GM18508 (cell line): Measurements from ENCODE around the gene CD52.

ENCODE experiments used
- ATAC-seq: cut with Tn5 transposase; IDR thresholded peaks from one replicate; pipeline ENCODE4 v1.9.1; 2021; ENCODE audit warnings: moderate number of reproducible peaks; ENCODE audit not compliant: insufficient read depth, unreplicated experiment

CD52 gene

GRCh38 chr1:26317612-26318337 is at the start of gene CD52:
CD52 (plus strand) TSS chr1:26317958; CDS start chr1:26318018, 60 bp downstream.
- no peak for ATAC-seq

DNA sequence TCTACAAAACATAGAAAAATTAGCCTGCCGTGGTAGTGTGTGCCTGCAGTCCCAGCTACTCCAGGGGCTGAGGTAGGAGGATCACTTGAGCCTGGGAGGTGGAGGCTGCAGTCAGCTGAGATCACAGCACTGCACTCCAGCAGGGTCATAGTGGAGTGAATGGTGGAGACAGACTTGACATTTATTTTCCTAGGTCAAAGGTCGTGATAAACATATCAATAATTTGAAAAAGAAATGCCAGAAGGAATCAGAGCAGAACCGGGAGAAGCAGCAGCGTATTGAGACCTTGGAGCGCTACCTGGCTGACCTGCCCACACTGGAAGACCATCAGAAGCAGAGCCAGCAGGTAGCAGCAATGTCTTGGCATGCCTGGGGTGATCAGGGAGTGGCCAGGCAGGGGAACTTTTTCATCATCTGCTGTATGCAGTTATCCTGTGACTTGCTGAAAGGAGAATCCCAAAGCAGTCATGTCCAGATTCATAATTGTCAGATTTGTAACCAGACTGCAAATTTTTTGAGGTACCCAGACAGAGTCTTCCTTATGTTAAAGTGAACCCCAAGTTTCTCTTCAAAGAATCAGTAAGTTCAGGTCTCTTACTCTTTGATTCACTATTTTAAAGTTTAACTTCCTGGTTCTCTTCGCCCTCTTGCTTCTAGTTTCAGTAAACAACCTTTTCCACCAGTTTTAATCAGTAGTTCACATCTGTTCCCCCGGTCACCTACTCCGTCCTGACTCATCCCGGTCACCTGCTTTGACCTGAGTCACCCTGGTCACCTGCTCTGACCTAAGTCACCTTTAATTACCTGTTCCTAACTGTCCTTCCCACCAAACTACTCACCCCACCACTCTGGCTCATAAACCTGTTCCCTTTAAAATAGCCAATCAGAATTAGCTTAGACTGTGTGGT is 49.2 kb upstream of the CD52 start:
- no peak for ATAC-seq

GRCh38 chr1:26269198-26269550 is 48.6 kb upstream of the CD52 start:
- ATAC-seq: no peak

- no peak for ATAC-seq
Observed at GRCh38 chr1:26274801-26275425, 42.8 kb upstream of the CD52 start.

DNA sequence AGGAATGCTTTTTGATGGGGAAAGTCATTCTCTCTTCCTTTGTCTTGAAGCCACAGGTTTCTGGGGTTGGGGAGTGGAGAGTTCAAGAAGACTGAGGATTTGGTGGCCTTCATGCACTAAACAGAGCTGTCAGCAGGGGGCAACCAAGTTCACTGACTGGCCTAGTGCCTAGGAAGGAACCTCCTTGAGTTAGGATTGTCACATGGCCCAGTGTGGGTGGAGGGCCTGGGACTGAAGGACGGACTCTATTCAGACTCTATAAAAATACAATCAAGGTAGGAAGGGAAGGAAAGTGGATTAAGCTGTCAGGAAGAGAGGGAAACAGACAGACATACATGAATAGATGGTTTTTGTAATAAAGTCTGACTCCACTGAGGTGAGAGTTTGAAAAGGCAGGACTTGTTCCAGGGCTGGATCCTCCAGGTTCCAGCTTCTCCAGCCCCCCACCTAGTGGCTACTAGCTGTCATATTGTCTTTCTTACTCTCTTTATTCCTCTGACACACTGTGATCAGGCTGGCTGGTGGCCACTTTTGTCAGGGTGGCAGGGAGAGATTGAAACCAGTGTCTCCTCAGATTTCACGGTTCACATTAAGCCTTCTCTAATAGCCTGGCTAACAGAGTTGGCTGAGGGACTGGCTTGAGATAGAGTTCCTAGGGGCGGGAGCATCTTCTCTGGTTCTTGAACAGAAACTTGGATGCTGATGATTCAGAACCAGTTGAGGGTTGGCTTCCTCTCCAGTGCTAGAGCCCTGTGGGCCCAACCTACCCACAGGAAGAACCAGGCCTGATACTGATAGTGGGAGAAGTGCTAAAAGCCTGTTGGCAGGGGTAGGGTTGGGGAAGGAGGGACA is 42.0 kb upstream of the CD52 start:
- no peak for ATAC-seq

GRCh38 chr1:26276432-26276838 is 41.3 kb upstream of the CD52 start:
- ATAC-seq: no peak

DNA sequence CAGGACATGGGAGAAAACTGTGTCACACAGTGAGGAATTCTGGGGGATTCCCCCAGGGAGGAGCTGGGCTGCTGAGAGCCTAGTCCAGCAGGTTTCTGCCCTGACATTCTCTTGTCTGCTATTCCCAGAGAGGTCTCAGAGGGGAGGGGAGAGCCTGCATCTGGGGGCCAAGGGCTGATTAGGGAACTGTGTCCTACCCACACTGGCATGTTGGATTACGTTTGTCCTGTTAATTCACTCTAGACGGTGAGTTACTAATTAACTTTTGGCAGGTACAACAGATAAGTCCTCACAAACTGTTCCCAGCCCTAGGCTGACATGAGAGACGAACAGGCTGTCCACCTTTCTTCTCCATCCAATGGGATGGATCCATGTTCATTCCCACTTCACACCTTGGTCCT is 40.5 kb upstream of the CD52 start:
- no peak for ATAC-seq

- no peak for ATAC-seq
Observed at GRCh38 chr1:26277719-26278118, 40.0 kb upstream of the CD52 start.

DNA sequence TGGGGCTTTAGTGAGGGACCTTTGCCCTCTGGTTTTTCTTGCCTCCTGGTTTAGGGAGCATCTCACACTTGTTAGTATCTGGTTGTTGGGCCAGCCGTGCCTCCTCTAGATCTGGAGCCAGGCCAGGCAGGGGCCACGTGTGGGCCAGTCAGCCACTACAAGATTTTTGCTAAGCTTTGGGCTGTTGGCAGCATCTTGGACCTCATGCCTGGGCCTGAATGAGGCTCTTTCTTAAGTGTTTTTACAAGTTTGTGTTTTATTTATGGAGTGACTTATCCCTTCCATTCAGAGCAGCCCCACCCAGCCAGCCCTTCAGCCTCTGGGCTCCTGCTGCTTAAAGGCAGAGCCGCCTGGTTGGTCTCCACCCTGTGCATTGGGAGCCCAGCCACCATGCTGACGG is 39.5 kb upstream of the CD52 start:
- no peak for ATAC-seq

DNA sequence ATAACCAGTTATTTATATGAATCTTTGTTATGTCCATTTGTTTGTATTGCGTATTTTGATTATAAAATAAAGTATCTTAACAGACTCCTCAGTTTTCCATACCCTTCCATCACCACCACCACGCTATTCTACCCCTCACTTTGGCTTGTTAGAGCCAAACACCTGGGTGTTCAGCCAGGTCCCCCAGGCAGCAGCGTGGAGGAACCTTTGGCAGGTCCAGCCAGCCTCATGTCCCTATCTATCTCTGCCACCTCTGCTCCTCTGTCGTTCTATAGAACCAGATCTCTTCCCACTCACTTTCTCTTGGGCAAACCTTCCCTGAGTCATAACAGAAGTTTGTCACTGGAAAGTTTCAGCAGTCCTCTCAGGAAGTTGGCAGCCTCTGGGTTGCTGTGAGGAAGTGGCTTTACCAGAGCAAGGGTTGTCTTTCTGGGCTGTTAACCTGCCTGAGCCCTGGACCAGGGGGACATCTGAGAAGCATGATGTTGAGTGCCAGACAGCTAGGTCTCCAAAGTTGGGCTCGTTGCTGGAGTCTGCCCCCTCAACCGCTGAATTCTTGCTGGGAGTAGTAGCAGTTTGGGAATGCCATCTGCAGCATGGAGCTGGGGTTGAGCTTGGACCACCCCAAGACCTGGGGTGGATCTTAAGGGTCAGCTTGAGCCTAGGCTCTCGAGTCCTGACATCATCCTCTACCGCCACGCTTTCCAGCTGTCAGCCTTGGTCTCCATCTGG is 38.9 kb upstream of the CD52 start:
- no peak for ATAC-seq

DNA sequence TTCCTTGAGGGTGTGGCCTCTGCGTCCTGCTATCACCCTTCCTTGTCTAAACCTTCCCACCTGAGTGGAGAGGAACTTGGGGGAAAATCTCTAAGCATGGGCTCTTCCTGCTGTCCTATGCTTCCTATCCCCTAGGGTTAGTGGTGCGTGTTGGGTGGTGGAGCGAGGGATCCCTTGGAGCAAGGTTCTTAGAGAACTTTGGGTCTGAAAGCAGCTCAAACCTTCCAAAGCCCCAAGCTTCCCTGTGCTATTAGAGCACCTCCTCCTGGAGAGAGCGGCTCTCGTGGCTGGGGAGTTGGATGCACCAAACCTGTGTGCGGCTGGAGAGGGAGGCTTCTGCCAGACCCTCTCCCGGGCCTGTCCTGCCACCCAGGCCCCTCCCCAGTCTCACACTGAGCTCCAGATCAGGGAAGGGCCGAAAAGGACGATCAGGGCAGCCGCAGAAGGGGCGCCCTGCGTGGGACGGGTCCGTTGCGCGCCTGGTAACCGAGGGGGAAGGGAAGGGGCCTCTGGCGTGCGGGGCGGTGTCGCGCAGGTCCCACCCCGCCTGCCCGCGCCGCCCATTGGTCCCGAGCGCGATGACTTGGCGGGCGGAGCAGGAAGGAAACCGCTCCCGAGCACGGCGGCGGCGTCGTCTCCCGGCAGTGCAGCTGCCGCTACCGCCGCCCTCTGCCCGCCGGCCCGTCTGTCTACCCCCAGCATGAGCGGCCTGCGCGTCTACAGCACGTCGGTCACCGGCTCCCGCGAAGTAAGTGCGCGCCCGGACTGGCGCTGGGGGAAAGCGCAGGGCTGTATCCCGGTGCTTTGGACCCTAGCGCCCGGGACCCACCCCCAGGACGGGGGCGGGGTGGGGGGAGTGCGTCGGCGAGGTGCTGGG is 38.1 kb upstream of the CD52 start, which contains the start of gene SH3BGRL3:
Gene SH3BGRL3 (plus strand): TSS at position 631 of the 877 bp plus-strand sequence. CDS start 70 bp downstream, at position 701.
- ATAC-seq: no peak

GRCh38 chr1:26280333-26281042 is 37.3 kb upstream of the CD52 start:
- no peak for ATAC-seq

DNA sequence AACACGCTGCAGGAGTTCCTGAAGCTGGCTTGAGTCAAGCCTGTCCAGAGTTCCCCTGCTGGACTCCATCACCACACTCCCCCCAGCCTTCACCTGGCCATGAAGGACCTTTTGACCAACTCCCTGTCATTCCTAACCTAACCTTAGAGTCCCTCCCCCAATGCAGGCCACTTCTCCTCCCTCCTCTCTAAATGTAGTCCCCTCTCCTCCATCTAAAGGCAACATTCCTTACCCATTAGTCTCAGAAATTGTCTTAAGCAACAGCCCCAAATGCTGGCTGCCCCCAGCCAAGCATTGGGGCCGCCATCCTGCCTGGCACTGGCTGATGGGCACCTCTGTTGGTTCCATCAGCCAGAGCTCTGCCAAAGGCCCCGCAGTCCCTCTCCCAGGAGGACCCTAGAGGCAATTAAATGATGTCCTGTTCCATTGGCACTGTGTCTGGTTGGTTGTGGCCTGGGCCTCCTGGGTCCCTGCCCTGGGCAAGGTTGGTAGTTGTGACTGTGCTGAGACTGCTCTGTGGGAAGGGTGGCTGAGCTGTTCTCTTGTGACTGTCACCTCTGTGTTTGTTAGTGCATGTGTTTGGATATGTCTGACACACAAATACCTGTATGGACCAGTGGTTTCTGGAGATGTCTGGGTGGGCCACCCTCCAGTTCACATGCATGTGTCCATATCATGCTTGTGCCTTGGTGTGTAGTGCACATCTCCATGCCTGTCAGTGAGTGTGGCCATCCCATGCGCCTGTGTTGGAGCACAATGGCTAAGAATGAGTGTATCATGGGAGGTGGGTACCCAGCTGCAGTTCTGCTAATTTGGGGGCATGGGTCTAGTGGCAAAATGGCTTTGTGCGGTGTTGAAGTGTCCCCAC is 36.4 kb upstream of the CD52 start:
- ATAC-seq: no peak

- no peak for ATAC-seq
Observed at GRCh38 chr1:26281971-26282370, 35.8 kb upstream of the CD52 start.

GRCh38 chr1:26282401-26282918 is 35.3 kb upstream of the CD52 start:
- no peak for ATAC-seq

- no peak for ATAC-seq
Observed at GRCh38 chr1:26283279-26283853, 34.4 kb upstream of the CD52 start.
